ENCODE results near the gene SACM1L.
"Not testable (repeated sequence)": the region's sequence is repeated elsewhere in the genome, so short reads cannot be mapped to it uniquely, and the experiment has no call there.

Gene SACM1L

GRCh38 chr3:45665101-45665572 is 24.1 kb upstream of the SACM1L start:
- in situ Hi-C loops (cut with HindIII; ENCODE audit: low sequenced_read_pairs): loop anchor here (25.0 kb wide), 1 partner anchor 628 kb away; the partner anchor contains the start of gene CLEC3B

- in situ Hi-C loops (cut with HindIII; ENCODE audit: low sequenced_read_pairs): loop anchor here (25.0 kb wide), 1 partner anchor 630 kb away; the partner anchor contains the start of gene CLEC3B
Measured at GRCh38 chr3:45666757-45667431, 22.3 kb upstream of the SACM1L start.

- in situ Hi-C loops (cut with HindIII; ENCODE audit: low sequenced_read_pairs): loop anchor here (25.0 kb wide), 1 partner anchor 630 kb away; the partner anchor contains the start of gene CLEC3B
Measured at GRCh38 chr3:45667569-45667934, 21.6 kb upstream of the SACM1L start.

DNA sequence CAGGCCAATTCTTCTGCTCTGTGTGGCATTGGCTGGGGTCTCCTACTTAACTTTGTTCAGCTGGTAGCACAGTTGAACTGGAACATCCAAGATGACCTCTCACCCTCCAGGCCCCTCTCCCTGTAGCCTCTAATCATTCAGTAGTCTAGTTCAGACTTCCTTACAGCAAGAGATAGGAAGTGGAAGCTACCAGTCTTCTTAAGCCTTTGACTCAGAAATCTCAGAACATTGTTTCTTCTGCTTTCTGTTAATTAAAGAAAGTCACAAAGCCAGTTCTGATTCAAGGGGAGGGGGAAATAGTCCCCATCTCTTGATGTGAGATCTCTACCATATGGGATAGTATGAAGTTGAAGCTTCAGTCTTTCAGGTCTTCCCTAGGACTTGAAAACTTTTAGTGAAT is 18.8 kb upstream of the SACM1L start:
- in situ Hi-C loops (cut with HindIII; ENCODE audit: low sequenced_read_pairs): loop anchor here (25.0 kb wide), 1 partner anchor 633 kb away; the partner anchor contains the start of gene CLEC3B

DNA sequence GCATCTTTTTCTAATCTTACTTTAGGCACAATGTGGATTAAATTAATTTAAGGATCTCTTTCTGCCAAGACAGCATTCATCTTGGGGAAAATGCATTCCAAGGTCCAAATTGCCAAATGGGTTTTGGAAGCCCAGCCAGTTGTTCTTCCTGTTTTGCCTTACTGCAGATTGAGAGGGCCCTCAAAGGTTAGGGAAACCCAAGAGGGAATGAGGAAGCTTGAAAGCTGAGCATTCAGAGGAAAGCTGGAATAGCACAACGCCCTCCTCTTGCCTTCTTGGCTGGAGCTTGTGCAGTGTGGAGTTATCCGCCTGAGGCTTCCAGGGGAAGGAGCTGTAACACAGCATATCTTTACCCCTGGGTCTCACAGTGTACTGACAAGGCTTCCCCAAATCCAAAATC is 18.2 kb upstream of the SACM1L start:
- in situ Hi-C loops (cut with HindIII; ENCODE audit: low sequenced_read_pairs): loop anchor here (25.0 kb wide), 1 partner anchor 634 kb away; the partner anchor contains the start of gene CLEC3B

DNA sequence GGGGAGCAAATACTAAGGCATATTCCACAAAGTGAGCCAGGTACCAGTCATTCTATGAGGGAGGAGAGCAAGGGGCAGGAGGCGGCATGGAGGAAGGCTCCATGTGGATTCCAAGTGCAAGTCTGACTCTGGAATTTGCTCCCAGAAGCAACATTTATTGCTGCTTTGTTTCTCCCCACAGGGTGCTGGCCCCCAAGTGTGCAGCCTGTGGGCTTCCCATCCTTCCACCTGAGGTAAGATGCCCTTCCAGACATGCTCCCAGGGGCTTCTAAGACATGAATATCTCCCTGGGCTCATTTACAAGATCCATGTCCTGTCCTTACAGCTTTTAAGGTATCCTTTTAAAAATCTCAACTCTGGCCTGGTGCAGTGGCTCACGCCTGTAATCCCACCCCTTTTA is 15.9 kb upstream of the SACM1L start:
- in situ Hi-C loops (cut with HindIII; ENCODE audit: low sequenced_read_pairs): loop anchor here (25.0 kb wide), 1 partner anchor 636 kb away; the partner anchor contains the start of gene CLEC3B

GRCh38 chr3:45676325-45677032 is 12.7 kb upstream of the SACM1L start:
- in situ Hi-C loops (cut with HindIII; ENCODE audit: low sequenced_read_pairs): no loop called here

DNA sequence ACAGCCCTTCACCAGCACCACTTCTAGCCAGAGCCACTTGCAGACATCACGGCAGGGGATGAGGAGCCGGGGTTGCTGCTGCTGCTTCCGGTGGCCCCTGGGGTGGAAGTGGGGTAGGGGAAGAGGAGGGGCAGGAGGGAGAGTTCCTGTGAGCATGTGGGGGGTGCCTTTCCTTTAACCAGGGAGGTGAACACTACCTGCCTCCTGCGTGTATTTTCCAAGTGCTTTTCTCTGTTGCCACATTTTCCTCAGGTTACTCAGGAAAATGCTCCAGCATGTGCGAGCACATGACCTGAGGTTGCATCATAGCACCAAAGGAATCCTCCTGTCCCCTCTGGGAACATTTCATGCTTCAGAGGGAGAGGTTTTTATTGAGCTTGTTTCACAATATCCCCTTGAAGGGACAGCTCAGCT is 12.2 kb upstream of the SACM1L start:
- in situ Hi-C loops (cut with HindIII; ENCODE audit: low sequenced_read_pairs): no loop called here

DNA sequence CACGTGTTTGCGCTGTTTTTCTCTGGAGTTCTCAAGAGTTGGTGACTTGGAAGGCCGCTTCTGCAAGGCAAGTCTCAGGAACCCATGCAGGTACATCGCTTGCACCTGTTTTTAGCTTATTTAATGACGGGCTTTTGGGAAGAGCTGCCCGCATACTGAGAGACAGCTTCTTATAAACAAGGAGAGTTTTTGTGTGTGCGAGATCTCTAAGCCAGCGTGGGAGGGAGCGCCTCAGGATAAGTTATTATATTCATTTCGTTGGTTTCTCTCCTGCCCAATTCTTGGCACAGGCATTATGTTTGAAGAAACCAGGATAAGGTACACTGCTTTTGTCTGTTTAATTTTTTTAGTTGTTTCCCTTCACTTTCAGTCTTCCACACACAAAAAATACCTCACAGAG is 11.4 kb upstream of the SACM1L start:
- in situ Hi-C loops (cut with HindIII; ENCODE audit: low sequenced_read_pairs): no loop called here

GRCh38 chr3:45679805-45680204 is 9.4 kb upstream of the SACM1L start:
- in situ Hi-C loops (cut with HindIII; ENCODE audit: low sequenced_read_pairs): no loop called here

DNA sequence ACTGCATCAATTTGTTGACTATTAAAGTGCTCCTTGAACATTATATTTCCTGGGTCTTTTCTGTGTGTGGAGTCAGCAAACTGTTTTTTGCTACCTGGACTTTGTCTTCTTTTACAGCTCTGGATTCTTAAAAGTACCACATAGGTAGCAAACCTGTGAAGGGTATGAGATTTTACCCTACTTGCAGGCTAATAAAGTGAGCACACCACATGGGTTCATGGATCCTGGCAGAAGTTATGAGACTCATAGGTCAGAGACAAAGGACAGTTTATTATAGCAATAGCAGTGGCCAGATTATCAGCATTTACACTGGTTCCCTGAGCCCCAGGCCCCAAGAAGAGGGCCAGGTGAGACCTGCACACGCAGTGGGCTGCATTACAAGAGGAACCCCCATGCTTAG is 8.0 kb upstream of the SACM1L start:
- in situ Hi-C loops (cut with HindIII; ENCODE audit: low sequenced_read_pairs): no loop called here

GRCh38 chr3:45681846-45682245 is 7.3 kb upstream of the SACM1L start:
- in situ Hi-C loops (cut with HindIII; ENCODE audit: low sequenced_read_pairs): no loop called here

- in situ Hi-C loops (cut with HindIII; ENCODE audit: low sequenced_read_pairs): no loop called here
Measured at GRCh38 chr3:45682311-45682710, 6.9 kb upstream of the SACM1L start.

GRCh38 chr3:45682786-45683185 is 6.4 kb upstream of the SACM1L start:
- in situ Hi-C loops (cut with HindIII; ENCODE audit: low sequenced_read_pairs): no loop called here

DNA sequence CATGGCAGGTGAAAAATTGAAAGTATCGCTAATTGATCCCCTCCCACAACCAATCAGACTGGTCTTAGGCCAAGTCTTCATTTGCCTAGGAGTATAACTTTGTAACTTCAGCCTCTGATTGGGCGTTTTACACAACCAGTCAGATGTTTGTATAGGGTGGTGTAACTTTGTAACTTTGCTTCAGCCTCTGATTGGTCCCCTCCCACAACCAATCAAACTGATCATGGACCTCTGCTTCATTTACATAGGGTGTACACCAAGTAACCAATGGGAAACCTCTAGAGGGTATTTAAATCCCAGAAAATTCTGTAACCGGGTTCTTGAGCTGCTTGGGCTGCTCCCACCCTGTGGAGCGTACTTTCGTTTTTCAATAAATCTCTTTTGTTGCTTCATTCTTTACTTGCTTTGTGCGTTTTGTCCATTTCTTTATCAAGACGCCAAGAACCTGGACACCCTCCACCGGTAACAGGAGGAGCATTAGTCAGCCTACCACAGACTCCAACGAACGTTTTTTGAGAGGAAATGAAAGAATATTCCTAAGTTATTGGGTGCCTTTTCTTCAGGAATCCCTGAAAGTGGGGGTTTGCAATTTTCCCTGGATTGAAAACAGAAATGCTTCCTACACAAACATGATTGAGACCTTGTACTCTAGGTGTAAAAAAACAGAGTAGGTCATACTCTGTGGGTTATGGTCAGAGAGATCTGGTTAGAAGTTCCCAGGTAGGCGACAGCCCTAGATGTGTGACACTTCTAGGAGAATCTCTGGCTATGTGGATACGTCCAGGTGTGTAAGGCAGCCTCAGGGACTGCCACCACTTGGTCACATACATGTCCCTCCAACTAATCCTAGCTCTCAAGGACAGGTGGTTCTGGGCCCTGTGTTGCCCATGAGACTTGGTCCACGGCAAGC is 5.5 kb upstream of the SACM1L start:
- in situ Hi-C loops (cut with HindIII; ENCODE audit: low sequenced_read_pairs): no loop called here

DNA sequence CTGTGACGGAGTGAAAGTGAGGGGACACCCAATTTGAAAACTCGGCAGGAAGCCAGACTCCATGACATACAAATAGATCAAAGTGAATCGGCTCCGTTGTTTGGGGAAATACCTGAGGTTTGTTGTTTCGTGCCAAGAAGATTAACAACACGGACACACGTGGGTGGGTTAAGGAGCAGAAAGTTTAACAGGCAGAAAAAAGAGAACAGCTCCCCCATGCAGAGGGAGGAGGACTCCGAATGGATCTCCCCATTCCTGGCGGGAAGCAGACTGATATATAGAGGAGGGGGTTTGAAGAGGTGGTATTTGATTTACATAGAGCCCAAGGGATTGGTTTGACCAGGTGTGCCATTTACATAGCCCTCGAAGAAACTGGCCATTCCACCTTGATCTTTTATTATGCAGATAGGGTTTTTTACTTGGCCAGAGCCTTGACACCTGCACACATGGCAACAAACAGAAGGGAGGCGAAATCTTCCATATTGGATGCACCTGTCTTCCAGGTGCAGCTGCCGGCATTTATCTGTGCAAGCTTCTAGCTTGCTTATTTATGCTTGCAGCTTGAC is 4.8 kb upstream of the SACM1L start:
- in situ Hi-C loops (cut with HindIII; ENCODE audit: low sequenced_read_pairs): no loop called here

GRCh38 chr3:45685722-45686121 is 3.5 kb upstream of the SACM1L start:
- in situ Hi-C loops (cut with HindIII; ENCODE audit: low sequenced_read_pairs): not testable (repeated sequence)

DNA sequence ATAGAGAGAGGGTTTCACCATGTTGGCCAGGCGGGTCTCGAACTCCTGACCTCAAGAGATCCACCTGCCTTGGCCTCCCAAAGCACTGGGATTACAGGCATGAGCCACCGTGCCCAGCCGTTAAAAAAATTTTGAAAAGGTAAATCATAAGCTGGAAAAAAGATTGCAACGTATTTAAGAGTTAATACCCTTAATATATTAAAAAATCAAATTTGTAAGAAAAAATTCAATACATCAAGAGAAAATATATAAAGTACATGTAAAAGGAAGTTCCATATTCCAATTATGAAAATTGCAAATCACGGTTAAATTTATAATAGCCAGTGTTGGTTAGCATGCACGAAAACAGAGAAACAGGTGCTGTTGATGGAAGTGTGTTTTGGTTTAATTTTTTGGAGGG is 2.3 kb upstream of the SACM1L start:
- in situ Hi-C loops (cut with HindIII; ENCODE audit: low sequenced_read_pairs): no loop called here

GRCh38 chr3:45687828-45688193 is 1.4 kb upstream of the SACM1L start:
- in situ Hi-C loops (cut with HindIII; ENCODE audit: low sequenced_read_pairs): no loop called here

GRCh38 chr3:45688194-45688881 is 858 bp upstream of the SACM1L start:
- in situ Hi-C loops (cut with HindIII; ENCODE audit: low sequenced_read_pairs): no loop called here
